MM.1S (cell line): Measurements from ENCODE around the gene DISC1.
"Not testable (repeated sequence)": the region's sequence is repeated elsewhere in the genome, so short reads cannot be mapped to it uniquely, and the experiment has no call there.

Experiments
- DNase-seq: peaks from one replicate; pipeline ENCODE4 v3.0.0-alpha.2; 2015
- H2AFZ ChIP-seq: fragments of 300-600 bp; sonication (generic); 2 replicates; pipeline ENCODE4 v1.6.0; 2016; ENCODE audit warnings: antibody characterized with exemption, low read length
- H3F3A ChIP-seq: fragments of 300-600 bp; sonication (generic); 2 replicates; pipeline ENCODE4 v1.6.1; 2016; ENCODE audit warnings: mild to moderate bottlenecking, antibody characterized with exemption, low read length, moderate library complexity, mixed read lengths; ENCODE audit not compliant: insufficient read depth
- H3K27ac ChIP-seq: fragments of 300-600 bp; sonication (generic); 2 replicates; pipeline ENCODE4 v1.5.1; 2016; ENCODE audit warnings: mild to moderate bottlenecking, low read length
- H3K27me3 ChIP-seq: fragments of 300-600 bp; sonication (generic); replicated peaks from 2 replicates; pipeline ENCODE4 v1.6.0; 2016; ENCODE audit warnings: low read length; ENCODE audit not compliant: insufficient read depth
- H3K36me3 ChIP-seq: fragments of 300-600 bp; sonication (generic); replicated peaks from 2 replicates; pipeline ENCODE4 v1.6.1; 2016; ENCODE audit warnings: mild to moderate bottlenecking, low read length, mixed read lengths; ENCODE audit not compliant: insufficient read depth
- H3K4me1 ChIP-seq: fragments of 300-600 bp; sonication (generic); 2 replicates; pipeline ENCODE4 v1.6.1; 2016; ENCODE audit warnings: low read length, mixed read lengths
- H3K4me2 ChIP-seq: fragments of 300-600 bp; sonication (generic); 2 replicates; pipeline ENCODE4 v1.6.0; 2016; ENCODE audit warnings: low read depth, low read length
- H3K4me3 ChIP-seq: fragments of 300-600 bp; sonication (generic); 2 replicates; pipeline ENCODE4 v1.5.1; 2016; ENCODE audit warnings: low read length, mixed read lengths
- H3K79me2 ChIP-seq: fragments of 300-600 bp; sonication (generic); 2 replicates; pipeline ENCODE4 v1.6.1; 2016; ENCODE audit warnings: mixed run types, low read length, mixed read lengths
- H3K9ac ChIP-seq: fragments of 300-600 bp; sonication (generic); 2 replicates; pipeline ENCODE4 v1.6.1; 2016; ENCODE audit warnings: low read length, mixed read lengths
- H3K9me2 ChIP-seq: fragments of 300-600 bp; sonication (generic); replicated peaks from 2 replicates; pipeline ENCODE4 v1.6.1; 2016; ENCODE audit warnings: mild to moderate bottlenecking, low read length, mixed read lengths; ENCODE audit not compliant: insufficient read depth
- H3K9me3 ChIP-seq: fragments of 300-600 bp; sonication (generic); replicated peaks from 2 replicates; pipeline ENCODE4 v1.6.1; 2016; ENCODE audit warnings: mild to moderate bottlenecking, low read length, mixed read lengths; ENCODE audit not compliant: insufficient read depth
- H4K20me1 ChIP-seq: fragments of 300-600 bp; sonication (generic); 2 replicates; pipeline ENCODE4 v1.6.1; 2016; ENCODE audit warnings: mild to moderate bottlenecking, low read length, moderate library complexity, mixed read lengths; ENCODE audit not compliant: insufficient read depth
- CTCF ChIP-seq: fragments of 300-600 bp; sonication (generic); IDR thresholded peaks from 2 replicates; pipeline ENCODE4 v1.5.1; 2016; ENCODE audit warnings: antibody characterized with exemption, low read length, mixed read lengths
- EZH2 ChIP-seq: fragments of 300-600 bp; sonication (generic); optimal IDR thresholded peaks from 2 replicates; pipeline ENCODE3; 2017; ENCODE audit warnings: low read depth, mild to moderate bottlenecking, antibody characterized with exemption, low read length, mixed read lengths
- EZH2phosphoT487 ChIP-seq: fragments of 300-600 bp; sonication (generic); IDR thresholded peaks from 2 replicates; pipeline ENCODE4 v1.6.1; 2018; ENCODE audit warnings: antibody characterized with exemption, low read length

DISC1 gene

DNA sequence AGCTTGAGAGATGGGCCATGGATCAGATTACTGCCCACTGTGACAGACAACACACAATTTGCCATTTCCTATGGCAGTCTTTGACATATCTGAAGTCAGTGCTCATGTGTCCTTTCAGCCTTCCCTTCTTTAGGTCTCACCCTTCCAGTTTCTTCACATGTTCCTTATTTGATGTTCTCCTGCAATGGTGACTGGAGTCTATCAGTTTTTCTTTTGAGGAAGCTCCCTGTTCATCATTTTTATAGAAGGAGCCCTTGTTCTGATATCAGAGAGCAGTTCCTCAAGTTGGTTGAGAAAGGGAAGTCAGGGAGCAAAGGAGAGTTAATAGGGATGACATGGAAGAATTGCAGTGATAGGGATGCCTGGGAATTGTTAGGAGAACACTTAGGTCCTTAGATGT lies 42.2 kb downstream of the DISC1 start:
- H3K4me1 ChIP-seq, result no peaks in the 10 kb centered on the region
- H3K27me3 ChIP-seq, result no peaks in the 10 kb centered on the region
- TF ChIP-seq EZH2, result no peak
- TF ChIP-seq EZH2phosphoT487, result no peak
- no peak for TF ChIP-seq CTCF
- no peak overlapping the region for H3K27ac ChIP-seq
- no peaks in the 10 kb centered on the region for H4K20me1 ChIP-seq
- no peak overlapping the region for H3K4me3 ChIP-seq
- no peak overlapping the region for H3K9ac ChIP-seq
- no peaks in the 10 kb centered on the region for H3K9me2 ChIP-seq
- H3K36me3 ChIP-seq, result no peaks in the 10 kb centered on the region
- H3K79me2 ChIP-seq, result no peaks in the 10 kb centered on the region
- no peak for DNase-seq
- no peak overlapping the region for H3K4me2 ChIP-seq
- H3K9me3 ChIP-seq, result no peaks in the 10 kb centered on the region
- H2AFZ ChIP-seq, result no peak overlapping the region
- H3F3A ChIP-seq, result no peaks in the 10 kb centered on the region

DNA sequence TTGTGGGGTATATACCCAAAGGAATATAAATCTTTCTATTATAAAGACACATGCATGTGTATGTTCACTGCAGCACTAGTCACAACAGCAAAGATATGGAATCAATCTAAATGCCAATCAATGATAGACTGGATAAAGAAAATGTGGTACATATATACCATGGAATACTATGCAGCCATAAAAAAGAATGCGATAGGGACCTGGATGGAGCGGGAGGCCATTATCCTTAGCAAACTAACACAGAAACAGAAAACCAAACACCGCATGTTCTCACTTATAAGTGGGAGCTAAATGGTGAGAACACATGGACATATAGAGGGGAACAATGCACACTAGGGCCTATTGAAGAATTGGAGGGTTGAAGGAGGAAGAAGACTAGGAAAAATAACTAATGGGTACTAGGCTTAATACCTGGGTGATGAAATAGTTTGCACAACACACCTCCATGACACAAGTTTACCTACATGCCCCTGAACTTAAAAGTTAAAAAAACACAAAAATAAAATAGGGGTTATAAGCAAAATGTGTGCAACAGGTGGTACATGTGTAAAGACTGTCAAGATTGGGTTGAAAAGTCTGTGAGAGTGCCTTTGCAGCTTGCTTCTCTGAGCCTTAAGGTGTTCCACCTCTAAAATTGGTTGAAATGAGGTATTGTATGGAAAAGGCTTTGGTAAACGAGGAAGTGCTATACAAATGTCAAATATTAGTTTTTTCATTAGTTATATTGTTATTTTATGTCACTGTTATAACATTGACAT lies 43.5 kb downstream of the DISC1 start:
- H3K27ac ChIP-seq, H4K20me1 ChIP-seq, H3K27me3 ChIP-seq, H3K79me2 ChIP-seq, DNase-seq, H2AFZ ChIP-seq, H3K36me3 ChIP-seq, H3K4me2 ChIP-seq, H3K9ac ChIP-seq, H3K9me2 ChIP-seq, H3K4me3 ChIP-seq, H3F3A ChIP-seq, H3K9me3 ChIP-seq, H3K4me1 ChIP-seq: not testable (repeated sequence)

DNA sequence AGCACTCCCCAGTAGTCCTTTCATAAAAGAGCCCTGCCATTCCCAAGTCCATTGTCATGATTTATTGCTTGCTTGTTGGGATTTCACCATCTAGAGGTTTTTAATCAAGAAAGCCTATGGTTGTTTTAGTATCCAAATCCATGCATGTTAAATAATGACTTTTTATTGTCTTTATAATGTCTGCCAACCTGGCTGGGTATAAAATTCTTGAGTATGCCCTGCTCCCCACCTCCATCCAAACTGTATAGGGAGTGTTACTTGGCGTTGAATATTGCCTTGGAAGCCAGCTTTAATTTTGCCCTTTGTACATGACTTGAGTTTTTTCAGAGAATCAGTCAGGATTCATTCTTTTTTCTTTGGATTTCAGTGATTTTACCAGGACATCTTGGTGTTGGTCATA lies 44.2 kb downstream of the DISC1 start:
- DNase-seq, result no peak
- no peaks in the 10 kb centered on the region for H3K9me3 ChIP-seq
- no peaks in the 10 kb centered on the region for H3K27me3 ChIP-seq
- no peak overlapping the region for H2AFZ ChIP-seq
- no peak overlapping the region for H3K27ac ChIP-seq
- no peaks in the 10 kb centered on the region for H3K4me1 ChIP-seq
- no peak overlapping the region for H3K4me2 ChIP-seq
- H3K36me3 ChIP-seq, result no peaks in the 10 kb centered on the region
- H4K20me1 ChIP-seq, result no peaks in the 10 kb centered on the region
- H3K9me2 ChIP-seq, result no peaks in the 10 kb centered on the region
- H3K4me3 ChIP-seq, result no peak overlapping the region
- H3F3A ChIP-seq, result no peaks in the 10 kb centered on the region
- H3K9ac ChIP-seq, result no peak overlapping the region
- H3K79me2 ChIP-seq, result no peaks in the 10 kb centered on the region
- TF ChIP-seq EZH2 (no peak), EZH2phosphoT487 (no peak), CTCF (no peak)

GRCh38 chr1:231674575-231674974 lies 48.0 kb downstream of the DISC1 start:
- Histone ChIP-seq H3K4me1 (no peaks in the 10 kb centered on the region), H2AFZ (no peak overlapping the region), H3K9me3 (no peaks in the 10 kb centered on the region), H3K36me3 (no peaks in the 10 kb centered on the region), H3K4me2 (no peak overlapping the region), H3K27me3 (no peaks in the 10 kb centered on the region), H3K9me2 (no peaks in the 10 kb centered on the region), H3K79me2 (no peaks in the 10 kb centered on the region), H3F3A (no peaks in the 10 kb centered on the region), H3K4me3 (no peak overlapping the region), H3K9ac (no peak overlapping the region), H3K27ac (no peak overlapping the region), H4K20me1 (no peaks in the 10 kb centered on the region)
- no peak for DNase-seq
- TF ChIP-seq CTCF (no peak), EZH2phosphoT487 (no peak), EZH2 (no peak)
